ENCODE results near the gene FLCN.

Gene FLCN

GRCh38 chr17:17223736-17224135 is 13.2 kb downstream of the FLCN start:
- TF ChIP-seq CTCF (IDR thresholded peaks at IDR 0.05), result no peak
- Histone ChIP-seq H3K9me3 (no peaks in the 10 kb centered on the region), H3K4me3 (ENCODE audit: low read depth in 1 of 2, low read length in 1 of 2) (no peak overlapping the region), H3K27me3 (no peaks in the 10 kb centered on the region), H3K36me3 (peaks cover 100% of the 10 kb centered on the region), H3K27ac (no peak overlapping the region), H3K4me1 (ENCODE audit: control insufficient read depth in 1 of 2, insufficient read depth in 1 of 2, low read depth in 1 of 2, low read length in 1 of 2) (no peaks in the 10 kb centered on the region)

GRCh38 chr17:17221329-17221728 is 15.6 kb downstream of the FLCN start:
- no peak overlapping the region for H3K27ac ChIP-seq
- H3K27me3 ChIP-seq, result no peaks in the 10 kb centered on the region
- TF ChIP-seq CTCF (IDR thresholded peaks at IDR 0.05), result no peak
- H3K9me3 ChIP-seq, result no peaks in the 10 kb centered on the region
- peaks cover 100% of the 10 kb centered on the region for H3K36me3 ChIP-seq
- H3K4me1 ChIP-seq (ENCODE audit: control insufficient read depth in 1 of 2, insufficient read depth in 1 of 2, low read depth in 1 of 2, low read length in 1 of 2), result no peaks in the 10 kb centered on the region
- no peak overlapping the region for H3K4me3 ChIP-seq (ENCODE audit: low read depth in 1 of 2, low read length in 1 of 2)

GRCh38 chr17:17220529-17220928 is 16.4 kb downstream of the FLCN start:
- Histone ChIP-seq H3K27me3 (no peaks in the 10 kb centered on the region), H3K9me3 (no peaks in the 10 kb centered on the region), H3K27ac (no peak overlapping the region), H3K4me1 (ENCODE audit: control insufficient read depth in 1 of 2, insufficient read depth in 1 of 2, low read depth in 1 of 2, low read length in 1 of 2) (no peaks in the 10 kb centered on the region), H3K36me3 (peaks cover 100% of the 10 kb centered on the region), H3K4me3 (ENCODE audit: low read depth in 1 of 2, low read length in 1 of 2) (no peak overlapping the region)
- TF ChIP-seq CTCF (IDR thresholded peaks at IDR 0.05), result no peak

- H3K4me1 ChIP-seq (ENCODE audit: control insufficient read depth in 1 of 2, insufficient read depth in 1 of 2, low read depth in 1 of 2, low read length in 1 of 2), result no peaks in the 10 kb centered on the region
- H3K27me3 ChIP-seq, result no peaks in the 10 kb centered on the region
- no peak overlapping the region for H3K4me3 ChIP-seq (ENCODE audit: low read depth in 1 of 2, low read length in 1 of 2)
- H3K9me3 ChIP-seq, result no peaks in the 10 kb centered on the region
- H3K27ac ChIP-seq, result no peak overlapping the region
- H3K36me3 ChIP-seq, result peaks cover 100% of the 10 kb centered on the region
- TF ChIP-seq CTCF (IDR thresholded peaks at IDR 0.05), result no peak
Observed at GRCh38 chr17:17217995-17218394, 19.0 kb downstream of the FLCN start.

- Histone ChIP-seq H3K9me3 (no peaks in the 10 kb centered on the region), H3K27me3 (no peaks in the 10 kb centered on the region), H3K27ac (no peak overlapping the region), H3K4me3 (ENCODE audit: low read depth in 1 of 2, low read length in 1 of 2) (no peak overlapping the region), H3K36me3 (peaks cover 100% of the 10 kb centered on the region), H3K4me1 (ENCODE audit: control insufficient read depth in 1 of 2, insufficient read depth in 1 of 2, low read depth in 1 of 2, low read length in 1 of 2) (no peaks in the 10 kb centered on the region)
- TF ChIP-seq CTCF (IDR thresholded peaks at IDR 0.05), result no peak
Observed at GRCh38 chr17:17216776-17217175, 20.2 kb downstream of the FLCN start.

- Histone ChIP-seq H3K9me3 (no peaks in the 10 kb centered on the region), H3K27me3 (no peaks in the 10 kb centered on the region), H3K27ac (no peak overlapping the region), H3K4me1 (ENCODE audit: control insufficient read depth in 1 of 2, insufficient read depth in 1 of 2, low read depth in 1 of 2, low read length in 1 of 2) (no peaks in the 10 kb centered on the region), H3K4me3 (ENCODE audit: low read depth in 1 of 2, low read length in 1 of 2) (no peak overlapping the region), H3K36me3 (peaks cover 100% of the 10 kb centered on the region)
- no peak for TF ChIP-seq CTCF (IDR thresholded peaks at IDR 0.05)
Observed at GRCh38 chr17:17216236-17216635, 20.7 kb downstream of the FLCN start.
